Activated CD4-positive, alpha-beta T cell treated with anti-CD3 and anti-CD28 coated beads, Interleukin-2, amount 50 U/mL, for 24 hours (primary cell): Measurements from ENCODE around the gene PTBP1.
"Not testable (repeated sequence)": the region's sequence is repeated elsewhere in the genome, so short reads cannot be mapped to it uniquely, and the experiment has no call there.

Experiments
- DNase-seq, 2 donors: peaks; one replicate each; pipeline ENCODE4 v3.0.0-alpha.2; 2020; ENCODE audit warnings: low read depth in 1 of 2, low spot score in 1 of 2

Gene PTBP1

DNA sequence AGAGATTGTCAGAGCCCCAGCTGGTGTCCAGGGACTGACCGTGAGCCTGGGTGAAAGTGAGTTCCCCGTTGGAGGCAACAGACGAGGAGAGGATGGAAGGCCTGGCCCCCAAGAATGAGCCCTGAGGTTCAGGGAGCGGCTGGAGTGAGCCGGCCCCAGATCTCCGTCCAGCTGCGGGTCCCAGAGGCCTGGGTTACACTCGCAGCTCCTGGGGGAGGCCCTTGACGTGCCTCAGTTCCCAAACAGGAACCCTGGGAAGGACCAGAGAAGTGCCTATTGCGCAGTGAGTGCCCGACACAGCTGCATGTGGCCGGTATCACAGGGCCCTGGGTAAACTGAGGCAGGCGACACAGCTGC, 53.7 kb downstream of the PTBP1 start:
- DNase-seq, result no peak

DNA sequence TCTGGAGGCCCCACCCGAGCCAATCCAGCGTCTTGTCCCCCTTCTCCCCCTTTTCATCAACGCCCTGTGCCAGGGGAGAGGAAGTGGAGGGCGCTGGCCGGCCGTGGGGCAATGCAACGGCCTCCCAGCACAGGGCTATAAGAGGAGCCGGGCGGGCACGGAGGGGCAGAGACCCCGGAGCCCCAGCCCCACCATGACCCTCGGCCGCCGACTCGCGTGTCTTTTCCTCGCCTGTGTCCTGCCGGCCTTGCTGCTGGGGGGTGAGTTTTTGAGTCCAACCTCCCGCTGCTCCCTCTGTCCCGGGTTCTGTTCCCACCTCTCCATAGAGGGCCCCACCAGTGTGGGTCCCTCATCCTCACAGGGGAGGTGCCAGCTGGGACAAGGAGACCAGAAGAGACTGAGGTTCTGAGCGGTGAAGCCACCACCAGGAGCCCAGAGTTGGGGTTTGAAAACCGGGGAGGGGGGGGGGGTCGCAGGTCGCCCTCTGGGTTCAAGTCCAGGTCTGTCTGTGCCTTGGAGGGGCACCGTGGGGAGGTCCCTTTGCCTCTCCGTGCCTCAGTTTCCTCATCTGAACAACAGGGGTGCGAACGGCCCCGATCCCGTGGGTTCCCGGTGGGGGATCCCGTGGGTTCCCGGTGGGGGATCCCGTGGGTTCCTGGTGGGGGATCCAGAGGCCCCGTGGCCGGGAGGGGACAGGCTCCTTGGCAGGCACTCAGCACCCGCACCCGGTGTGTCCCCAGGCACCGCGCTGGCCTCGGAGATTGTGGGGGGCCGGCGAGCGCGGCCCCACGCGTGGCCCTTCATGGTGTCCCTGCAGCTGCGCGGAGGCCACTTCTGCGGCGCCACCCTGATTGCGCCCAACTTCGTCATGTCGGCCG, 55.1 kb downstream of the PTBP1 start, which contains the start of gene ELANE:
ELANE (plus strand) TSS at position 168 of the 878 bp plus-strand sequence; CDS start at position 194, 26 bp downstream.
- DNase-seq, result no peak

DNA sequence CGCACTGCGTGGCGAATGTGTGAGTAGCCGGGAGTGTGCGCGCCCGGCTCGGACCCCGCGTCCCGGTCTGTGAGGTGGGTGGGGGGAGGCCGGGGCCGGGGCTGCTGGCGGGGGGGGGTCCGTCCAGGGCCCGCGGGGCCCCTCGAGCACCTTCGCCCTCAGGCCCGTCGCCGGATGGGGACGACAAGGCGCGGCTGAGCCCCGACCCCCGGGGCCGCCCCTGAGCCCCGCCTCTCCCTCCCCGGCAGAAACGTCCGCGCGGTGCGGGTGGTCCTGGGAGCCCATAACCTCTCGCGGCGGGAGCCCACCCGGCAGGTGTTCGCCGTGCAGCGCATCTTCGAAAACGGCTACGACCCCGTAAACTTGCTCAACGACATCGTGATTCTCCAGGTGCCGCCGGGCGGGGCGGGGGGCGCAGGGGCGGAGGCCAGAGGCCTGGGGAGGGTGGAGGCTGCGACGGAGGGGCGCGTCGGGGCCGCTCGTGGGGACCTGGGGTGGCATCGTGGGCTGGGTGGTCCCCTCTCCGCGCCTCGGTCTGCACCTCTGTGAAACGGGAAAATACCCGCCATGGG, 55.8 kb downstream of the PTBP1 start:
- DNase-seq, result no peak

DNA sequence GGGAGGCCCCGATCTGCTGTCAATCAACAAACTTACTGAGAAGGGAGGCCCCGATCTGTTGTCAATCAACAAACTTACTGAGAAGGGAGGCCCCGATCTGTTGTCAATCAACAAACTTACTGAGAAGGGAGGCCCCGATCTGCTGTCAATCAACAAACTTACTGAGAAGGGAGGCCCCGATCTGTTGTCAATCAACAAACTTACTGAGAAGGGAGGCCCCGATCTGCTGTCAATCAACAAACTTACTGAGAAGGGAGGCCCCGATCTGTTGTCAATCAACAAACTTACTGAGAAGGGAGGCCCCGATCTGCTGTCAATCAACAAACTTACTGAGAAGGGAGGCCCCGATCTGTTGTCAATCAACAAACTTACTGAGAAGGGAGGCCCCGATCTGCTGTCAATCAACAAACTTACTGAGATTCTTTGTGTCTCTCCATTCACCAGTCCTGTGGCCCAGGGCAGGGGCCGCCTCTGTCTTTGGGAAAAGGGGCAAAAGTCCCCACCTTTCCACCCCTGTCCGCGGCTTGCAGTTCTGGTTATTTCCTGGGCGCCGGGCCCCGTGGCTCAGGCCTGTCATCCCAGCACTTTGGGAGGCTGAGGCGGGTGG, 56.5 kb downstream of the PTBP1 start:
- not testable (repeated sequence) for DNase-seq

DNA sequence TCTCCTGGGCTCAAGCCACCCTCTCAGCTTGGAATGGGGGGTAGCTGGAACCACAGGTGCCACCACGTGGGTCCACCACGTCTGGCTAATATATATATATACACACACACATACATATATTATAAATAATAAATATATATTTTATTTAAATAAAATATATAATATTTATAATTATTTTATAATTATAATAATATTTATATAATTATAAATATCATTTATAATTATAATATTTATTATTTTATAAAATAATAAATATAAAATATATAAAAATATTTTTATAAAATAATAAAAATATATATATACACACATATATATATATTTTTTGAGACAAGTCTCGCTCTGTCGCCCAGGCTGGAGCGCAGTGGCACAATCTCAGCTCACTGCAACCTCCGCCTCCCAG, 57.3 kb downstream of the PTBP1 start:
- DNase-seq, result no peak

DNA sequence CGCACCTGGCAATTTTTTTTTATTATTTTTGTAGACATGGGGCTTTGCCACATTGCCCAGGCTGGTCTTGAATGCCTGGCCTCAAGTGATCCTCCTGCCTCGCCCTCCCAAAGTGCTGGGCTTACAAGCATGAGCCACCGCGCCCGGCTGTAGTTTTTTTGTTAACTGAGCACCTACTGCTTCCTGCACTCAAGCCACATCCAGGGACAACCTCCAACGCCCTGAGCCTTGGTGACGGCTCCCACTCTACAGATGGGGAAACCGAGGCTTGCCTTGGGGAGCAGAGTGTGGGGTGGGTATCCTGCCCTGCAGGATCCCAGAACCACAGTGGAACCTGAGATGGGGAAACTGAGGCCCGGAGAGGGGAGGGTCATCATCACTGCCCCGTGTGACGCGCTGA, 57.9 kb downstream of the PTBP1 start:
- DNase-seq, result no peak

DNA sequence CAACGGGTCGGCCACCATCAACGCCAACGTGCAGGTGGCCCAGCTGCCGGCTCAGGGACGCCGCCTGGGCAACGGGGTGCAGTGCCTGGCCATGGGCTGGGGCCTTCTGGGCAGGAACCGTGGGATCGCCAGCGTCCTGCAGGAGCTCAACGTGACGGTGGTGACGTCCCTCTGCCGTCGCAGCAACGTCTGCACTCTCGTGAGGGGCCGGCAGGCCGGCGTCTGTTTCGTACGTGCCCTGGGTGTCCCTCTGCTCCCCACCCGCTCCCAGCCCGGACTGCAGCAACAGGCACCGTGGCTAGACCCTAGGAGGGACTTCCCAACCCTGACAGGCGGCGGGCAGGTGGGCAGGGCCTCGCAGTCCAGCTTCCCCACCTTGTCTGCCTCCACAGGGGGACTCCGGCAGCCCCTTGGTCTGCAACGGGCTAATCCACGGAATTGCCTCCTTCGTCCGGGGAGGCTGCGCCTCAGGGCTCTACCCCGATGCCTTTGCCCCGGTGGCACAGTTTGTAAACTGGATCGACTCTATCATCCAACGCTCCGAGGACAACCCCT, 58.4 kb downstream of the PTBP1 start:
- no peak for DNase-seq

DNA sequence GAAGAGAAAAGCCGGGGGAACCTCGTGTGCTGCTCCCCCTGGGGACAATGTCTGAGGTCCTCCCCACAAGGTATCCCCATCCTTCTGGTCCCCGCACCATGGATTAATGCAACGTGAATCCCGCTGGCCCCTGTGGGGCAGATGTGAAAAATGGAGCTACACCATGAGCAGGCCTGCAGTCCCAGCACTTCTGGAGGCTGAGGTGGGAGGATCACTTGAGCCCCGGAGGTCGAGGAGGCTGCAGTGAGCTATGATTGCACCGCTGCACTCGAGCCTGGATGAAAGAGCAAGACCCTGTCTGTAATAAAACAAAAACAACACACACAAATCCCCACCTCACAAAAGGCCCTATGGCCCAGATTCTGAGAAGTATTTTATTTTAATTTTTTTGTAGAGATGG, 61.0 kb downstream of the PTBP1 start:
- no peak for DNase-seq

DNA sequence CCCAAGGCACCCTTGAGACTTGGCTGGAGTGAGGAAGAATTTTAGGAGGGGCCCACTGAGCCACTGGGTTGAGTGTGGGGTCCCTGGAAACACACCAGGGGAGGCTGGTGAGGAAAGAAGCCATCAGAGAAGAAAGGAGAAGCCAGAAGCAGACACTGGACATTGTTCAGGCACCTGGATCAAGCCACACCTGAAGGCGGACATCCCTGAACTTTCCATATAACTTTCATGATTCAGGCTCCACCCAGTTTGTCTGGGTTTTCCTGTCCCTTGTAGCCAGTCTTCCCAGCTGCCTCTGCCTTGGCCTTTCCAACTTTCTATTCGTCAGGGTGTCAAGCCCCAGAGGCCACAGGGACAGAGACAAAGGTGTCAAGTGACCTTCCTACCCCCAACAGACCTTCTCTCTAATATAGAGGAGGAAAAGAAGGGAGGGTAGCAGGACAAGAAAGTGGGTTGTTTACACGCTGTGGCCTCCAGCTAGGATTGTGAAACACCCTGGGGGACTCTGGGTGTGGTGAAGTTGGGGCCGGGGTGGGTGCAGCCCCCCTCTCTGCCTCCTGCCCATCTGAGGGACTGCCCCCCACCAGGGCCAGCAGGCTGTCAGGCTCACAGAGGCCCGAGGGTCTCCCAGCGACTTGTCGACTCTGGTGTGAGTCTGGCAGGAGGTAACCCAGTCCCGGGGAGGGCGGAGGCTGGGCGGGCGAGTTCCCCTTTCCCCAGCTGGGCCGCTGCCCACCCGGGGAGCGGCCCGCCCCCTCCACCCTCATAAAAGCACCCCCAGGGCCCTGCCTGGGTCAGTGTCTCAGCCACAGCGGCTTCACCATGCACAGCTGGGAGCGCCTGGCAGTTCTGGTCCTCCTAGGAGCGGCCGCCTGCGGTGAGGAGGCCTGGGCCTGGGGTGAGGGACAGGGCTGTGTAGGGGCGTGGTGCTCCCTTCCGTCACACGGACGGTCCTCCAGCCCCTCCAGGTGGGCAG, 61.9 kb downstream of the PTBP1 start, which contains the start of gene CFD:
CFD (plus strand) TSS at position 797 of the 976 bp plus-strand sequence; CDS start at position 823, 26 bp downstream.
- DNase-seq, result no peak

DNA sequence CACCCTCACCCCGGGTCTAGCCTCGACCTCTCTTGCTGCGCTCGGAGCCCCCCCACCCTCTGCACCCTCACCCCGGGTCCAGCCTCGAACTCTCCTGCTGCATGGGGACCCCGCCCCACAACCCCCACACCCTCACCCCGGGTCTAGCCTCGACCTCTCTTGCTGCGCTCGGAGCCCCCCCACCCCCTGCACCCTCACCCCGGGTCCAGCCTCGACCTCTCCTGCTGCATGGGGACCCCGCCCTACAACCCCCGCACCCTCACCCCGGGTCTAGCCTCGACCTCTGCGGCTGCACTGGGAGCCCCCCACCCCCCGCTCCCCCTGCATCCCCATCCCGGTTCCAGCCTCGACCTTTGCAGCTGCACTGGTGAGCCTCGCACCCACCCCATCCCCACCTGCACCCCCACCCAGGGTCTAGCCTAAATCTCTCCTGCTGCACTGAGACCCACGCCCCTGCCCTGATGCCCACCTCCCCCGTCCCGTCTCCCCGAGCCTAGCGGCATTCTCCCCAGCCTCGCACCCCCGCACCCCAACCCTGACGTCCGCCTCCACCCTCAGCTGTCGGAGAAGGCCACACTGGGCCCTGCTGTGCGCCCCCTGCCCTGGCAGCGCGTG, 64.0 kb downstream of the PTBP1 start:
- DNase-seq, result no peak
